Measurements from ENCODE around the gene DNHD1. TPM values are rescaled to one million over a fixed set of nuclear protein-coding genes. Genes with fewer than 3 reads are reported as not detected.

DNHD1 gene
- total and polyA plus RNA-seq, 9 of the 15 experiments (the other 6 are each of a cell fraction or from before 2014, with no cell fraction given), result 0.82 to 9.7 (median 3.8) TPM

GRCh38 chr11:6563121-6563619 lies 66.1 kb downstream of the DNHD1 start (continued):
- peak; percentile 60; the same call in 1 of the 2 replicates for TF ChIP-seq RNF2 (IDR thresholded peaks at IDR 0.05)
- TF ChIP-seq BRD4 (IDR thresholded peaks at IDR 0.05), result no peak
- TF ChIP-seq SMARCC2 (IDR thresholded peaks at IDR 0.05; ENCODE audit: low read depth), result 0 out of 2 replicates have a peak, but pooled peaks have one; percentile 34
- TF ChIP-seq MAFG (tag; conservative IDR thresholded peaks at IDR 0.05), result 0 out of 2 replicates have a peak, but pooled peaks have one; percentile 20
- no peak for TF ChIP-seq TCF7 (IDR thresholded peaks at IDR 0.05; ENCODE audit: borderline replicate concordance)
- TF ChIP-seq MAFF (IDR thresholded peaks at IDR 0.05; ENCODE audit: low read length), result no peak
- no peak for TF ChIP-seq KAT8 (IDR thresholded peaks at IDR 0.05; ENCODE audit: low read depth)
- TF ChIP-seq FIP1L1 (IDR thresholded peaks at IDR 0.05; ENCODE audit: low read depth, low read length, poor library complexity, severe bottlenecking), result no peak
- TF ChIP-seq NR4A1 (CRISPR knock-in tag; IDR thresholded peaks at IDR 0.05), result no peak
- TF ChIP-seq NR4A1 (tag; IDR thresholded peaks at IDR 0.05), result no peak
- no peak for TF ChIP-seq BMI1 (IDR thresholded peaks at IDR 0.05; ENCODE audit: low read length)
- no peak for TF ChIP-seq ZNF282 (CRISPR knock-in tag; IDR thresholded peaks at IDR 0.05)
- no peak for TF ChIP-seq CREB3 (tag; conservative IDR thresholded peaks at IDR 0.05; ENCODE audit: low read depth)
- no peak for TF ChIP-seq TCFL5 (CRISPR knock-in tag; conservative IDR thresholded peaks at IDR 0.05)
- no peak for TF ChIP-seq ZNF134 (CRISPR knock-in tag; conservative IDR thresholded peaks at IDR 0.05)
- no peak; the same call in 1 of the 2 replicates for TF ChIP-seq ETV1 (tag; conservative IDR thresholded peaks at IDR 0.05; ENCODE audit: low read depth)
- TF ChIP-seq ATF1 (CRISPR knock-in tag; IDR thresholded peaks at IDR 0.05), result no peak
- TF ChIP-seq ATF1 (tag; IDR thresholded peaks at IDR 0.05), result 0 out of 2 replicates have a peak, but pooled peaks have one; percentile 27
- no peak for TF ChIP-seq ZNF75A (CRISPR knock-in tag; IDR thresholded peaks at IDR 0.05)
- TF ChIP-seq FOS (IDR thresholded peaks at IDR 0.05; ENCODE audit: extremely low read depth, insufficient read length), result no peak
